ENCODE measurements around the gene OMP. TPM values are rescaled to one million over a fixed set of nuclear protein-coding genes. Genes with fewer than 3 reads are reported as not detected.
A peak's percentile ranks its signal among the peaks of the same experiment; 100 is the strongest.

Gene OMP
- total RNA-seq, 1 experiment from 2014 or later, result not detected

DNA sequence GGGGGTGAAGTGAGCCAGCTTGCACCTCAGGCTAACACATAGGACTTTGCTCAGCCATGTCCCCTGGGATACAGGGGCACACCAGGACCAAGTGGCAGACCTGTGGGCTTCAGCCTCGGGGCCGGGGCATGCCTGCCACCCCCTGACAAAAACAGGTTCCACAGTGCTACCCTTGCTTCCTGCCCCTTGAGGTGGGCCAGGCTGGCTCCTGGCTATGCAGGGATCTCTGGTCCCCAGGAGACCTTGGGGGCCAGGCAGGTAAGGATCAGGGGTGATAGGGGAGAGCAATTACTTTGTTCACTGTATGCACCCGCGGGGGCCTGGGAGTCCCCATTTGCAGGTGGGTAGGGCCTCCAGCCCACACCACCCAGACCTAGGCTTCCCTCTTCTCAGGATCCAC is 23.1 kb downstream of the OMP start:
- no TSS peak for BruUV-seq (replicated peaks)
- no peak overlapping the region for H3K27ac Mint-ChIP-seq (ENCODE audit: low read depth, unreplicated experiment)
- no peak for DNase-seq (ENCODE audit: unreplicated experiment)
- ChIA-PET CTCF (interaction anchor here (1.0 to 1.8 kb wide), 4 partner anchors 25 to 73 kb away, joined by 3 to 5 read pairs (median 3); no protein-coding TSS in a partner anchor), POLR2A (no interaction called here)
- H3K27me3 Mint-ChIP-seq (ENCODE audit: insufficient read depth, unreplicated experiment), result peaks cover 11% of the 10 kb centered on the region
- H3K36me3 Mint-ChIP-seq (ENCODE audit: insufficient read depth, unreplicated experiment), result no peaks in the 10 kb centered on the region
- H3K4me1 Mint-ChIP-seq (ENCODE audit: insufficient read depth, unreplicated experiment), result no peaks in the 10 kb centered on the region
- H3K9me3 Mint-ChIP-seq (ENCODE audit: unreplicated experiment), result no peaks in the 10 kb centered on the region
- TF ChIP-seq, protein P1, sequence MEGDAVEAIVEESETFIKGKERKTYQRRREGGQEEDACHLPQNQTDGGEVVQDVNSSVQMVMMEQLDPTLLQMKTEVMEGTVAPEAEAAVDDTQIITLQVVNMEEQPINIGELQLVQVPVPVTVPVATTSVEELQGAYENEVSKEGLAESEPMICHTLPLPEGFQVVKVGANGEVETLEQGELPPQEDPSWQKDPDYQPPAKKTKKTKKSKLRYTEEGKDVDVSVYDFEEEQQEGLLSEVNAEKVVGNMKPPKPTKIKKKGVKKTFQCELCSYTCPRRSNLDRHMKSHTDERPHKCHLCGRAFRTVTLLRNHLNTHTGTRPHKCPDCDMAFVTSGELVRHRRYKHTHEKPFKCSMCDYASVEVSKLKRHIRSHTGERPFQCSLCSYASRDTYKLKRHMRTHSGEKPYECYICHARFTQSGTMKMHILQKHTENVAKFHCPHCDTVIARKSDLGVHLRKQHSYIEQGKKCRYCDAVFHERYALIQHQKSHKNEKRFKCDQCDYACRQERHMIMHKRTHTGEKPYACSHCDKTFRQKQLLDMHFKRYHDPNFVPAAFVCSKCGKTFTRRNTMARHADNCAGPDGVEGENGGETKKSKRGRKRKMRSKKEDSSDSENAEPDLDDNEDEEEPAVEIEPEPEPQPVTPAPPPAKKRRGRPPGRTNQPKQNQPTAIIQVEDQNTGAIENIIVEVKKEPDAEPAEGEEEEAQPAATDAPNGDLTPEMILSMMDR (IDR thresholded peaks at IDR 0.05; ENCODE audit: unreplicated experiment), result no peak
- H3K4me3 Mint-ChIP-seq (ENCODE audit: unreplicated experiment), result no peak overlapping the region
- intact Hi-C loops (cut with micrococcal nuclease), result loop anchor here (5.0 kb wide), 1 partner anchor 492 kb away; no protein-coding TSS in a partner anchor

DNA sequence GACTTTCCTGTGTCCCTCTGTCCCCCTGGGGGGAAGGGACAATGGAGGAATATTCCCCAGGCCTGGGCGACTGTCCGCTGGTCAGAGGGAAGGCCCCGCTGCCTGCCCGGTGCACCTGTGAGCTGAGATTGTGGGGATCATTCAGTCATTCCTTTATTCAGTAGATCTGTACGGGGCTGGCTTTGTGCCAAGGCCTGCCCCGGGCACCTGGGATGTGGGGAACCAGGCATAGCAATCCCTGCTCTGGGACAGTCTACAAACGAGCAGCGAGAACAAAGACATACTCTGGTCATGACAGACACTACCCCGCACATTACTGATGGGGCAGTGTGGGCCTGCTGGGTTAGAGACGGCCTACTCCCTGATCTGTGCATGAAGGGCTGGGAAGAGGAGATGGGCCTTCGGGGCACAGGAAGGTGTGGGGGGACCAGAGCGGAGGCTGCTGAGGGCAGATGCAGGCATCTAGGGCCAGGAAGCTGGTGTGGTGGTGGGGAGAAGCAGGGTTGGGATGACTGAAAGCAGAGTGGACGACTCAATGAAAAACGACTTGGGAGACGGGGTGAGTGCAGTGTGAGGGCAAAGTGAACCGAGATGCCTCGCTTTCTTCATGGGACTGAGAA is 23.6 kb downstream of the OMP start:
- H3K9me3 Mint-ChIP-seq (ENCODE audit: unreplicated experiment), result no peaks in the 10 kb centered on the region
- no peak for DNase-seq (ENCODE audit: unreplicated experiment)
- ChIA-PET POLR2A (no interaction called here), CTCF (interaction anchor here (0.6 to 5.4 kb wide), 25 partner anchors 10 to 1608 kb away, joined by 3 to 52 read pairs (median 5); no protein-coding TSS in a partner anchor)
- H3K4me1 Mint-ChIP-seq (ENCODE audit: insufficient read depth, unreplicated experiment), result no peaks in the 10 kb centered on the region
- no peaks in the 10 kb centered on the region for H3K36me3 Mint-ChIP-seq (ENCODE audit: insufficient read depth, unreplicated experiment)
- TF ChIP-seq, protein P1 (IDR thresholded peaks at IDR 0.05; ENCODE audit: unreplicated experiment), result no peak
- no peak overlapping the region for H3K4me3 Mint-ChIP-seq (ENCODE audit: unreplicated experiment)
- peaks cover 11% of the 10 kb centered on the region for H3K27me3 Mint-ChIP-seq (ENCODE audit: insufficient read depth, unreplicated experiment)
- no TSS peak for BruUV-seq (replicated peaks)
- H3K27ac Mint-ChIP-seq (ENCODE audit: low read depth, unreplicated experiment), result no peak overlapping the region
- intact Hi-C loops (cut with micrococcal nuclease), result loop anchor here (5.0 kb wide), 1 partner anchor 491 kb away; no protein-coding TSS in a partner anchor

- BruUV-seq (replicated peaks), result no TSS peak
- POLR2A ChIA-PET, result interaction anchor here (0.7 kb wide), 1 partner anchor 52 kb away, joined by 3 read pairs; no protein-coding TSS in a partner anchor
- DNase-seq (ENCODE audit: unreplicated experiment), result no peak
- Mint-ChIP-seq H3K27ac (ENCODE audit: low read depth, unreplicated experiment) (no peak overlapping the region), H3K4me1 (ENCODE audit: insufficient read depth, unreplicated experiment) (no peaks in the 10 kb centered on the region), H3K36me3 (ENCODE audit: insufficient read depth, unreplicated experiment) (no peaks in the 10 kb centered on the region), H3K4me3 (ENCODE audit: unreplicated experiment) (peak overlapping the region; percentile 68), H3K27me3 (ENCODE audit: insufficient read depth, unreplicated experiment) (peaks cover 11% of the 10 kb centered on the region), H3K9me3 (ENCODE audit: unreplicated experiment) (no peaks in the 10 kb centered on the region)
- CTCF ChIA-PET, result interaction anchor here (0.6 to 5.4 kb wide), 44 partner anchors 10 to 1609 kb away, joined by 3 to 52 read pairs (median 5); no protein-coding TSS in a partner anchor
- TF ChIP-seq, protein P1 (IDR thresholded peaks at IDR 0.05; ENCODE audit: unreplicated experiment), result no peak
- intact Hi-C loops (cut with micrococcal nuclease), result loop anchor here (1.0 to 5.0 kb wide), 3 partner anchors 61 to 490 kb away; no protein-coding TSS in a partner anchor
These were observed 24.2 kb downstream of the OMP start for GRCh38 chr11:77126861-77127234.

DNA sequence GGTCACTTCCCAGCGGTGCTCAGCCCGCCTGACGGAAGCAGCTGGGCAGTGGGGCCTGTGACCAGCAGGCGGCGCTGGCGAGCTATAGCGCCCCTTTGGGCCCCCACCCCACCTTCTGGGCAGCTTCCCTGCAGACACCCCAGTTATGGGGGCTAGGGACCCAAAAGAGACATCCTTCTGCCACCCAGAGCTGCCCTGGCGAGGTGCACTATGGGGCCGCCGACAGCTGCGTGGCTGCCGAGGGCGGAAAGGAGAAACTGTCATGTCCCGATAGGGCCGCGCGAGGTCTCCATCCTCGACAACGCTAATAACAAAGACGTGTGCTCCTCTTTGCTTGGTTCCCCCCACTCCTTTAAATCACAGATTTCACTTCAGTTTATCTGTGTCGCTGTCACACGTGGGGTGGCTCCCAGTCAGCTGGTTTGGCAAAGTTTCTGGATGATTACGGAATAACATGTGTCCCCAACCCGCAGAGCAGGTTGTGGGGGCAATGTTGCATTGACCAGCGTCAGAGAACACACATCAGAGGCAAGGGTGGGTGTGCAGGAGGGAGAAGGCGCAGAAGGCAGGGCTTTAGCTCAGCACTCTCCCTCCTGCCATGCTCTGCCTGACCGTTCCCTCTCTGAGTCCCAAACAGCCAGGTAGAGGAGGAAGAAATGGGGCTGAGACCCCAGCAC is 24.7 kb downstream of the OMP start:
- H3K4me3 Mint-ChIP-seq (ENCODE audit: unreplicated experiment), result peak overlapping the region; percentile 68
- no TSS peak for BruUV-seq (replicated peaks)
- H3K36me3 Mint-ChIP-seq (ENCODE audit: insufficient read depth, unreplicated experiment), result no peaks in the 10 kb centered on the region
- TF ChIP-seq, protein P1 (IDR thresholded peaks at IDR 0.05; ENCODE audit: unreplicated experiment), result peak; percentile 99
- ChIA-PET CTCF (interaction anchor here (0.5 to 5.4 kb wide), 50 partner anchors 9 to 1609 kb away, joined by 3 to 52 read pairs (median 4); no protein-coding TSS in a partner anchor), POLR2A (interaction anchor here (0.7 kb wide), 1 partner anchor 51 kb away, joined by 3 read pairs; no protein-coding TSS in a partner anchor)
- peaks cover 11% of the 10 kb centered on the region for H3K27me3 Mint-ChIP-seq (ENCODE audit: insufficient read depth, unreplicated experiment)
- H3K27ac Mint-ChIP-seq (ENCODE audit: low read depth, unreplicated experiment), result no peak overlapping the region
- peak; percentile 43 for DNase-seq (ENCODE audit: unreplicated experiment)
- H3K9me3 Mint-ChIP-seq (ENCODE audit: unreplicated experiment), result no peaks in the 10 kb centered on the region
- intact Hi-C loops (cut with micrococcal nuclease), result loop anchor here (1.0 to 5.0 kb wide), 3 partner anchors 61 to 490 kb away; no protein-coding TSS in a partner anchor
- H3K4me1 Mint-ChIP-seq (ENCODE audit: insufficient read depth, unreplicated experiment), result no peaks in the 10 kb centered on the region

All from MCF 10A (cell line).